HUDEP-2 (cell line): ENCODE data around the gene SEPHS2.
"Not testable (repeated sequence)": the region's sequence is repeated elsewhere in the genome, so short reads cannot be mapped to it uniquely, and the experiment has no call there.

ENCODE experiments used
- DNase-seq, 76 experiments: peaks; one replicate each; lab custom pipeline; 2025; ENCODE audit not compliant: unreplicated experiment in 76 of 76; lab: John Stamatoyannopoulos, UW

The SEPHS2 gene

GRCh38 chr16:30445408-30446202, at the start of gene SEPHS2:
TSS of gene SEPHS2 (minus strand) at chr16:30445874. CDS start at chr16:30445727, 147 bp downstream.
- DNase-seq, result peak; percentile 69 to 96 (median 92)

GRCh38 chr16:30494709-30495108, 49.0 kb upstream of the SEPHS2 start:
- no peak for DNase-seq

- no peak for DNase-seq
Observed at GRCh38 chr16:30493941-30494488, 48.3 kb upstream of the SEPHS2 start.

GRCh38 chr16:30491744-30492308, 46.2 kb upstream of the SEPHS2 start:
- peak in 55 of 76 experiments; percentile 4 to 79 (median 38) for DNase-seq

GRCh38 chr16:30491229-30491628, 45.6 kb upstream of the SEPHS2 start:
- no peak for DNase-seq

GRCh38 chr16:30490210-30490609, 44.5 kb upstream of the SEPHS2 start:
- no peak for DNase-seq

GRCh38 chr16:30488764-30489605, 43.3 kb upstream of the SEPHS2 start:
- DNase-seq, result no peak

GRCh38 chr16:30485818-30486436, 40.3 kb upstream of the SEPHS2 start:
- no peak for DNase-seq

GRCh38 chr16:30484887-30485286, 39.2 kb upstream of the SEPHS2 start:
- no peak for DNase-seq

GRCh38 chr16:30482366-30482765, 36.7 kb upstream of the SEPHS2 start:
- peak in 29 of 76 experiments; percentile 1 to 54 (median 17) for DNase-seq

- DNase-seq, result no peak
Observed at GRCh38 chr16:30481381-30481780, 35.7 kb upstream of the SEPHS2 start.

- DNase-seq, result no peak
Observed at GRCh38 chr16:30478766-30479478, 33.2 kb upstream of the SEPHS2 start.

- DNase-seq, result not testable (repeated sequence)
Observed at GRCh38 chr16:30477773-30478172, 32.1 kb upstream of the SEPHS2 start.

- DNase-seq, result no peak
Observed at GRCh38 chr16:30476991-30477390, 31.3 kb upstream of the SEPHS2 start.

GRCh38 chr16:30474684-30475083, 29.0 kb upstream of the SEPHS2 start:
- DNase-seq, result no peak

- no peak for DNase-seq
Observed at GRCh38 chr16:30474074-30474452, 28.4 kb upstream of the SEPHS2 start.

- DNase-seq, result no peak
Observed at GRCh38 chr16:30473231-30474073, 27.8 kb upstream of the SEPHS2 start.

- DNase-seq, result no peak
Observed at GRCh38 chr16:30472328-30472942, 26.8 kb upstream of the SEPHS2 start, which contains the start of gene ITGAL. TSS of gene ITGAL (plus strand) at chr16:30472742. CDS start at chr16:30472838, 96 bp downstream.

GRCh38 chr16:30470632-30470995, 24.9 kb upstream of the SEPHS2 start:
- DNase-seq, result no peak
